ENCODE results near the gene PSMB7.

DNA sequence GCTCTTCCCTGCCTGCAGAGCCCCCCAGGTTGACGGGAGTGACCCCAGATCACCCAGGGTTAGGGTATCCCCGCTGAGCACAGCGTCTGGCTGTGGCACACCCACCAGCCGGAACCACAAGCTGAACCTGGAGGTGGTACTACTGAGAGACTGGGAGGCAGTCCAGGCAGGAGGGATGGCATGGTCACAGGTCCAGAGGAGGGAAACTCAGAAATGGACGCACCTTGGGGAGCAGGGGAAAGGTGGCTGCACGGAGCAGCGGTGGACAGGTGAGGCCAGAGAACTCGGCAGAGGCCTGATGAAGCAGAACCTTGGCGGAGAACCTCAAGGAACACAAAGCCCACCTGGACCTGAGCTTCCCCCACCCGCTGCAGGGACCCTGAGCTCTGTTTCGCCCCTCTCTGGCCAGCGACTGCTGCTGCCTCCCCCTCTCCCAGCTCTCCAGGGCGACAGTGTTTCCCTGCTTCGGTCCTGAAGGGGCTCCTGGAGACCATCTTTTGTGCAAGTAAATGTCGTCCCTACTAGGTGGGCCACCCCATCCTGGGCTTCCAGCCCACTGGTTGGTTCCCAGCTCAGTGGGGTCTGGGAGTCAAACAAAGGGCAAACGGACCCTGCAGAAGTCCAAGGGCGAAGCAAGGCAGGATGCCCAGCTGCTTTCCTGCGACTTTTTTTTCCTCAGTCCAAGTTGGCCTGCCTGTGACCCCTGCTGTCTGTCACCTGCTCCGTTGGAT lies 35.9 kb upstream of the PSMB7 start:
- TF ChIP-seq, protein P1, sequence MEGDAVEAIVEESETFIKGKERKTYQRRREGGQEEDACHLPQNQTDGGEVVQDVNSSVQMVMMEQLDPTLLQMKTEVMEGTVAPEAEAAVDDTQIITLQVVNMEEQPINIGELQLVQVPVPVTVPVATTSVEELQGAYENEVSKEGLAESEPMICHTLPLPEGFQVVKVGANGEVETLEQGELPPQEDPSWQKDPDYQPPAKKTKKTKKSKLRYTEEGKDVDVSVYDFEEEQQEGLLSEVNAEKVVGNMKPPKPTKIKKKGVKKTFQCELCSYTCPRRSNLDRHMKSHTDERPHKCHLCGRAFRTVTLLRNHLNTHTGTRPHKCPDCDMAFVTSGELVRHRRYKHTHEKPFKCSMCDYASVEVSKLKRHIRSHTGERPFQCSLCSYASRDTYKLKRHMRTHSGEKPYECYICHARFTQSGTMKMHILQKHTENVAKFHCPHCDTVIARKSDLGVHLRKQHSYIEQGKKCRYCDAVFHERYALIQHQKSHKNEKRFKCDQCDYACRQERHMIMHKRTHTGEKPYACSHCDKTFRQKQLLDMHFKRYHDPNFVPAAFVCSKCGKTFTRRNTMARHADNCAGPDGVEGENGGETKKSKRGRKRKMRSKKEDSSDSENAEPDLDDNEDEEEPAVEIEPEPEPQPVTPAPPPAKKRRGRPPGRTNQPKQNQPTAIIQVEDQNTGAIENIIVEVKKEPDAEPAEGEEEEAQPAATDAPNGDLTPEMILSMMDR (IDR thresholded peaks at IDR 0.05; ENCODE audit: low read length), result no peak
- TF ChIP-seq EZH2 (optimal IDR thresholded peaks at IDR 0.05; ENCODE audit: low read depth, low read length), result no peak

Measured in MM.1S (cell line).